ENCODE measurements around the gene TMEM134. TPM values are rescaled to one million over a fixed set of nuclear protein-coding genes. Genes with fewer than 3 reads are reported as not detected.
A peak's percentile ranks its signal among the peaks of the same experiment; 100 is the strongest.

TMEM134 gene
- total RNA-seq, 2 experiments from 2014 or later, result 49.9 to 52.4 TPM

DNA sequence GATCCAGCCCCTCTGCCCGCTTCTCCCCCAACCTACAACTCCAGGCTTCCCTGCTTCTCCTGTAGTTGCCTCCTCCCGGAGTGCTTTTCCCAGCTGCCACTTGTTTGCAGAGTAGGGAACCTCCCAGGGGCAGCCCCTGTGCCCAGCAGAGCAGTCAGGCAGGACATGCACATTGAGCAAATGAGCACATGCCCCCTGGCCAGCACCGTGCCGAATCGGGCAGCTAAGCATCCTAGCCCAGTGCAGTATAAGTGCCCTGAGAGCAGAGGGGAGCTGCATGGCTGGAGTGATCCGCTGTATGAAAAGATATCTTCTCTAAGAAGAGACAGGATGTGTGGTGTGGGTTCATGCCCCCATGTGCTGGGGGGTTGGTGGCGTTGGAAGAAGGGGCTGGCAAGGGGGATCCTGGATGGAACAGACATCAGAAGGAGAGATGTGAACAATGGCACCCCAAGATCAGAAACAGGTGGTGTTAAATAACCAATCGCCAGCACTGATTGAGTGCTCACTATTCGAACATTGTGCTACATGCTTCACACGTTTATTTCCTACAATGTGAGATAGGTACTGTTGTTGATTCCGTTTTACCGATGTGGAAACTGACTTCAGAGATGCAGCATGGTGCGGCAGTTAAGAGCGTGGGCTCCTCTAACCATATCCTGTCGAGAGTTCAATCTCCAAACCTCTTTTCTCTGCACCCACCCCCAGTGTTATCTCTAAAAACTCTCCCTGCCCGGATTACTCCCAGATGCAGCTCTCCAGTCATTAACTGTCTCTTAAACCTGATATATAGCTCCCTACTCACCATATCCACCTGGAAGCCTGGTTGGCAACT lies 15.0 kb upstream of the TMEM134 start:
- ATAC-seq (ENCODE audit: poor library complexity), result peak; percentile 52
- peak overlapping the region; percentile 91 for H3K4me3 Mint-ChIP-seq
- intact Hi-C loops (cut with DNase I, micrococcal nuclease), result loop anchor here (1.0 to 10.0 kb wide), 6 partner anchors 15 to 199 kb away; partner anchors contain the start of genes ANKRD13D (in 1 of the 2), CARNS1 (in 1 of the 2), PTPRCAP (in 1 of the 2) and TMEM134 (in 1 of the 2)
- ChIA-PET CTCF (interaction anchor here (0.9 to 1.9 kb wide), 4 partner anchors 15 to 95 kb away, joined by 3 to 8 read pairs (median 3); partner anchors contain the start of genes PITPNM1, PPP1CA and TMEM134), POLR2A (interaction anchor here (0.6 to 5.5 kb wide), 26 partner anchors 9 to 213 kb away, joined by 3 to 110 read pairs (median 7); partner anchors contain the start of genes PITPNM1, POLD4, PPP1CA and PTPRCAP)
- H3K9me3 ChIP-seq (ENCODE audit: control insufficient read depth in 1 of 2, insufficient read depth in 1 of 2, low read length in 2 of 2), result no peaks in the 10 kb centered on the region
- H3K36me3 Mint-ChIP-seq (ENCODE audit: low read depth), result peaks cover 52% of the 10 kb centered on the region
- H3K4me3 ChIP-seq (ENCODE audit: low read length), result peak overlapping the region; percentile 80
- TF ChIP-seq, protein P1, sequence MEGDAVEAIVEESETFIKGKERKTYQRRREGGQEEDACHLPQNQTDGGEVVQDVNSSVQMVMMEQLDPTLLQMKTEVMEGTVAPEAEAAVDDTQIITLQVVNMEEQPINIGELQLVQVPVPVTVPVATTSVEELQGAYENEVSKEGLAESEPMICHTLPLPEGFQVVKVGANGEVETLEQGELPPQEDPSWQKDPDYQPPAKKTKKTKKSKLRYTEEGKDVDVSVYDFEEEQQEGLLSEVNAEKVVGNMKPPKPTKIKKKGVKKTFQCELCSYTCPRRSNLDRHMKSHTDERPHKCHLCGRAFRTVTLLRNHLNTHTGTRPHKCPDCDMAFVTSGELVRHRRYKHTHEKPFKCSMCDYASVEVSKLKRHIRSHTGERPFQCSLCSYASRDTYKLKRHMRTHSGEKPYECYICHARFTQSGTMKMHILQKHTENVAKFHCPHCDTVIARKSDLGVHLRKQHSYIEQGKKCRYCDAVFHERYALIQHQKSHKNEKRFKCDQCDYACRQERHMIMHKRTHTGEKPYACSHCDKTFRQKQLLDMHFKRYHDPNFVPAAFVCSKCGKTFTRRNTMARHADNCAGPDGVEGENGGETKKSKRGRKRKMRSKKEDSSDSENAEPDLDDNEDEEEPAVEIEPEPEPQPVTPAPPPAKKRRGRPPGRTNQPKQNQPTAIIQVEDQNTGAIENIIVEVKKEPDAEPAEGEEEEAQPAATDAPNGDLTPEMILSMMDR (IDR thresholded peaks at IDR 0.05), result no peak
- H3K27ac ChIP-seq (ENCODE audit: low read depth in 1 of 2, low read length in 2 of 2), result peak overlapping the region; percentile 90
- peak overlapping the region; percentile 95 for H3K27ac Mint-ChIP-seq
- peaks cover 72% of the 10 kb centered on the region for H3K4me1 ChIP-seq (ENCODE audit: insufficient read depth, low read length)
- H3K9me3 Mint-ChIP-seq, result no peaks in the 10 kb centered on the region
- H3K36me3 ChIP-seq (ENCODE audit: insufficient read depth, low read length), result peaks cover 22% of the 10 kb centered on the region
- H3K4me1 Mint-ChIP-seq (ENCODE audit: low read depth), result peaks cover 64% of the 10 kb centered on the region
- no peaks in the 10 kb centered on the region for H3K27me3 Mint-ChIP-seq
- DNase-seq, result peak in 8 of 14 experiments; percentile 34 to 90 (median 57)
- no peaks in the 10 kb centered on the region for H3K27me3 ChIP-seq (ENCODE audit: control insufficient read depth in 1 of 2, insufficient read depth in 2 of 2, low read length in 2 of 2)

GRCh38 chr11:67482827-67483798 lies 14.1 kb upstream of the TMEM134 start, which contains the start of gene AIP:
Gene AIP (plus strand): TSS chr11:67483026. CDS start chr11:67483159, 133 bp downstream.
- ChIA-PET CTCF (interaction anchor here (0.7 to 1.9 kb wide), 5 partner anchors 15 to 94 kb away, joined by 3 to 8 read pairs (median 5); partner anchors contain the start of genes PPP1CA and TMEM134), POLR2A (interaction anchor here (0.6 to 5.5 kb wide), 32 partner anchors 8 to 243 kb away, joined by 3 to 110 read pairs (median 6); partner anchors contain the start of genes ANKRD13D, CLCF1, PITPNM1 and POLD4)
- H3K9me3 Mint-ChIP-seq, result no peaks in the 10 kb centered on the region
- TF ChIP-seq, protein P1 (IDR thresholded peaks at IDR 0.05), result peak; percentile 37
- no peaks in the 10 kb centered on the region for H3K27me3 ChIP-seq (ENCODE audit: control insufficient read depth in 1 of 2, insufficient read depth in 2 of 2, low read length in 2 of 2)
- peak; percentile 94 to 99 (median 97) for DNase-seq
- peak within 1 kb of the TSS; percentile 91 for H3K4me3 Mint-ChIP-seq
- H3K36me3 Mint-ChIP-seq (ENCODE audit: low read depth), result peaks cover 43% of the 10 kb centered on the region
- H3K36me3 ChIP-seq (ENCODE audit: insufficient read depth, low read length), result peaks cover 16% of the 10 kb centered on the region
- peaks cover 56% of the 10 kb centered on the region for H3K4me1 Mint-ChIP-seq (ENCODE audit: low read depth)
- intact Hi-C loops (cut with DNase I, micrococcal nuclease), result loop anchor here (1.0 to 10.0 kb wide), 5 partner anchors 14 to 198 kb away; partner anchors contain the start of genes ANKRD13D (in 1 of the 2), CARNS1 (in 1 of the 2) and TMEM134 (in 1 of the 2)
- no peaks in the 10 kb centered on the region for H3K9me3 ChIP-seq (ENCODE audit: control insufficient read depth in 1 of 2, insufficient read depth in 1 of 2, low read length in 2 of 2)
- H3K27me3 Mint-ChIP-seq, result no peaks in the 10 kb centered on the region
- peak; percentile 77 for ATAC-seq (ENCODE audit: poor library complexity)
- H3K27ac ChIP-seq (ENCODE audit: low read depth in 1 of 2, low read length in 2 of 2), result peak within 1 kb of the TSS; percentile 90
- H3K27ac Mint-ChIP-seq, result peak within 1 kb of the TSS; percentile 95
- H3K4me1 ChIP-seq (ENCODE audit: insufficient read depth, low read length), result peaks cover 63% of the 10 kb centered on the region
- H3K4me3 ChIP-seq (ENCODE audit: low read length), result peak within 1 kb of the TSS; percentile 80

Data from CD4-positive, alpha-beta T cell (primary cell).